C4-2B (cell line): Measurements from ENCODE around the gene SORL1.

ENCODE experiments used
- CTCF ChIP-seq: fragments of 450-650 bp; conservative IDR thresholded peaks from 2 replicates; pipeline ENCODE4 v1.5.1; 2017; ENCODE audit warnings: mild to moderate bottlenecking
- ZFX ChIP-seq: fragments of 450-650 bp; IDR thresholded peaks from 2 replicates; pipeline ENCODE4 v1.6.1; 2017

GRCh38 chr11:121419836-121420235 lies 32.3 kb upstream of the SORL1 start:
- TF ChIP-seq CTCF (no peak), ZFX (no peak)
